GM06990 (cell line): ENCODE measurements around the gene MRPL42.

Source experiments
- DNase-seq: peaks from one replicate; pipeline ENCODE4 v3.0.0-alpha.2; 2011; ENCODE audit not compliant: insufficient read length; ENCODE audit errors: extremely low read depth
- H3K27me3 ChIP-seq: replicated peaks from 2 replicates; pipeline ENCODE4 v1.6.0; 2011; ENCODE audit warnings: low read length; ENCODE audit not compliant: control insufficient read depth, insufficient read depth
- H3K36me3 ChIP-seq: 2 replicates; pipeline ENCODE4 v1.5.1; 2011; ENCODE audit warnings: low read length; ENCODE audit not compliant: control insufficient read depth, insufficient read depth
- H3K4me3 ChIP-seq: replicated peaks from 2 replicates; pipeline ENCODE4 v1.5.1; 2011; ENCODE audit warnings: low read depth, mild to moderate bottlenecking, control low read depth, low read length
- CTCF ChIP-seq: IDR thresholded peaks from 2 replicates; pipeline ENCODE4 v1.5.1; 2011; ENCODE audit warnings: low read length, control low read depth, mild to moderate bottlenecking, inconsistent platforms; ENCODE audit not compliant: insufficient read depth, poor library complexity, severe bottlenecking

The MRPL42 gene

GRCh38 chr12:93536766-93537488, 69.6 kb downstream of the MRPL42 start:
- peak; percentile 15 for DNase-seq
- Histone ChIP-seq H3K36me3 (no peaks in the 10 kb centered on the region), H3K4me3 (no peak overlapping the region), H3K27me3 (no peaks in the 10 kb centered on the region)
- no peak for TF ChIP-seq CTCF

GRCh38 chr12:93537769-93538168, 70.5 kb downstream of the MRPL42 start:
- no peak overlapping the region for H3K4me3 ChIP-seq
- DNase-seq = no peak
- no peaks in the 10 kb centered on the region for H3K36me3 ChIP-seq
- no peaks in the 10 kb centered on the region for H3K27me3 ChIP-seq
- no peak for TF ChIP-seq CTCF

GRCh38 chr12:93539821-93540220, 72.5 kb downstream of the MRPL42 start:
- Histone ChIP-seq H3K27me3 (no peaks in the 10 kb centered on the region), H3K4me3 (no peak overlapping the region), H3K36me3 (no peaks in the 10 kb centered on the region)
- DNase-seq = no peak
- TF ChIP-seq CTCF = no peak

- TF ChIP-seq CTCF = no peak
- Histone ChIP-seq H3K27me3 (no peaks in the 10 kb centered on the region), H3K36me3 (no peaks in the 10 kb centered on the region), H3K4me3 (no peak overlapping the region)
- no peak for DNase-seq
Observed at GRCh38 chr12:93540466-93540865, 73.2 kb downstream of the MRPL42 start.

GRCh38 chr12:93541578-93542225, 74.4 kb downstream of the MRPL42 start:
- Histone ChIP-seq H3K27me3 (no peaks in the 10 kb centered on the region), H3K4me3 (no peak overlapping the region), H3K36me3 (no peaks in the 10 kb centered on the region)
- no peak for TF ChIP-seq CTCF
- DNase-seq = no peak
